Caco-2 (cell line): ENCODE results near the gene CMBL. TPM values are rescaled to one million over a fixed set of nuclear protein-coding genes. Genes with fewer than 3 reads are reported as not detected.

Experiments used
- BruUV-seq: library from RNA; stranded (reverse); fragments of 400-500 nt; replicated peaks from 2 replicates; lab custom pipeline; 2021; lab: Mats Ljungman, UMichigan
- CTCF ChIA-PET: fragments of 300-600 bp; sonication (Branson Sonifier 250); formaldehyde crosslinking; loops from one replicate; lab custom pipeline; 2022; ENCODE audit warnings: antibody characterized with exemption; lab: Charles Lee
- POLR2A ChIA-PET: fragments of 300-600 bp; sonication (Branson Sonifier 250); formaldehyde crosslinking; loops from one replicate; lab custom pipeline; 2022; ENCODE audit warnings: antibody characterized with exemption; lab: Charles Lee
- DNase-seq, 2 experiments: peaks; one replicate each; pipeline versions ENCODE4 v3.0.0 to v3.0.0-alpha.2; 2020 to 2022
- H3K27me3 ChIP-seq: replicated peaks from 2 replicates; pipeline ENCODE4 v1.6.0; 2011; ENCODE audit warnings: low read length; ENCODE audit not compliant: control insufficient read depth, insufficient read depth
- H3K36me3 ChIP-seq: 2 replicates; pipeline ENCODE4 v1.5.1; 2011; ENCODE audit warnings: low read length; ENCODE audit not compliant: control insufficient read depth, insufficient read depth
- H3K4me1 ChIP-seq: fragments of 250-450 bp; sonication (Bioruptor Pico); 2 replicates; pipeline ENCODE4 v1.5.1; 2020; ENCODE audit warnings: mild to moderate bottlenecking
- H3K4me3 ChIP-seq: 2 replicates; pipeline ENCODE4 v1.5.1; 2011; ENCODE audit warnings: low read depth, mild to moderate bottlenecking, control low read depth, low read length
- H3K9me3 ChIP-seq: fragments of 250-450 bp; sonication (Bioruptor Pico); 2 replicates; pipeline ENCODE4 v1.5.1; 2020; ENCODE audit warnings: mild to moderate bottlenecking, moderate library complexity
- H3K27ac Mint-ChIP-seq: one replicate; pipeline ENCODE4 v1.8.0; 2022; ENCODE audit warnings: mixed read lengths; ENCODE audit not compliant: unreplicated experiment
- H3K27me3 Mint-ChIP-seq: one replicate; pipeline ENCODE4 v1.8.0; 2022; ENCODE audit warnings: mixed read lengths; ENCODE audit not compliant: insufficient read depth, unreplicated experiment
- H3K36me3 Mint-ChIP-seq: one replicate; pipeline ENCODE4 v1.8.0; 2022; ENCODE audit warnings: mild to moderate bottlenecking, mixed read lengths; ENCODE audit not compliant: insufficient read depth, unreplicated experiment
- H3K4me1 Mint-ChIP-seq: one replicate; pipeline ENCODE4 v1.8.0; 2022; ENCODE audit warnings: low read depth, mixed read lengths; ENCODE audit not compliant: unreplicated experiment
- H3K4me3 Mint-ChIP-seq: one replicate; pipeline ENCODE4 v1.8.0; 2022; ENCODE audit warnings: mild to moderate bottlenecking, moderate library complexity, mixed read lengths; ENCODE audit not compliant: unreplicated experiment
- H3K9me3 Mint-ChIP-seq: one replicate; pipeline ENCODE4 v1.8.0; 2022; ENCODE audit warnings: mixed read lengths; ENCODE audit not compliant: unreplicated experiment
- intact Hi-C: fragments of 100-400 bp; cut with micrococcal nuclease; formaldehyde crosslinking; loops from one replicate; pipeline ENCODE4 v1.10.0; 2022; ENCODE audit not compliant: unreplicated experiment
- total RNA-seq: library from RNA; stranded (reverse); gene quantifications from 2 replicates; pipeline ENCODE4 v1.2.3, GENCODE V29; 2022
- TF ChIP-seq, protein P1 (sequence below), 2 experiments: fragments of 200-600 bp in 1 of 2; IDR thresholded peaks; 1 replicate in 1 of 2; 2 replicates in 1 of 2; pipeline versions ENCODE4 v1.5.1 to v1.8.0; 2011 to 2022; ENCODE audit warnings: antibody characterized with exemption in 1 of 2, control low read depth in 1 of 2, inconsistent platforms in 1 of 2, low read depth in 1 of 2, low read length in 1 of 2, mild to moderate bottlenecking in 1 of 2, moderate library complexity in 1 of 2; ENCODE audit not compliant: insufficient read depth in 1 of 2, severe bottlenecking in 1 of 2, unreplicated experiment in 1 of 2

The CMBL gene
- total RNA-seq, 1 experiment from 2014 or later = 18.4 TPM

DNA sequence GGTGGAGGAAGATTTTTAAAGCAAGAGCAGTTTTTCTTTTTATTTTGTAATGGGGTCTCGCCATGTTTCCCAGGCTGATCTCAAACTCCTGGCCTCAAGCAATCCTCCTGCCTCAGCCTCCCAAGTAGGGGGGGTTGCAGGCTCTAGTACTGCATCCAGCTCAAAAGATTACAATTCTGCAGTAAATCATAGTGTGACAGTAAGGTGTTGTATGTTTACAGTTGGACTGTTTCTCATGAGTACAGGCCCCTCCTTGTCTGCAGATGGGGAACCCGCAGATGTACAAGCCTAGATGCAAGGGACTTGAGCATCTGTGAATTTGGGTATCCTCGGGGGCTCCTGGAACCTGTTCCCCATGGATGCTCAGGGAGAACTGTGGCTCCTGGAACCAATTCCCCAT lies 54.3 kb downstream of the CMBL start:
- peaks cover 23% of the 10 kb centered on the region for H3K4me1 ChIP-seq
- H3K9me3 ChIP-seq = no peaks in the 10 kb centered on the region
- Mint-ChIP-seq H3K4me3 (no peak overlapping the region), H3K27me3 (no peaks in the 10 kb centered on the region), H3K4me1 (peaks cover 25% of the 10 kb centered on the region), H3K36me3 (peaks cover 90% of the 10 kb centered on the region), H3K27ac (no peak overlapping the region), H3K9me3 (no peaks in the 10 kb centered on the region)
- BruUV-seq = no TSS peak
- no peak for DNase-seq
- no peak overlapping the region for H3K4me3 ChIP-seq
- POLR2A ChIA-PET = interaction anchor here (0.6 kb wide), 1 partner anchor 781 kb away, joined by 4 read pairs; no protein-coding TSS in a partner anchor
- CTCF ChIA-PET = no interaction called here
- peaks cover 7% of the 10 kb centered on the region for H3K36me3 ChIP-seq
- no peaks in the 10 kb centered on the region for H3K27me3 ChIP-seq
- intact Hi-C loops = no loop called here
- TF ChIP-seq, protein P1, sequence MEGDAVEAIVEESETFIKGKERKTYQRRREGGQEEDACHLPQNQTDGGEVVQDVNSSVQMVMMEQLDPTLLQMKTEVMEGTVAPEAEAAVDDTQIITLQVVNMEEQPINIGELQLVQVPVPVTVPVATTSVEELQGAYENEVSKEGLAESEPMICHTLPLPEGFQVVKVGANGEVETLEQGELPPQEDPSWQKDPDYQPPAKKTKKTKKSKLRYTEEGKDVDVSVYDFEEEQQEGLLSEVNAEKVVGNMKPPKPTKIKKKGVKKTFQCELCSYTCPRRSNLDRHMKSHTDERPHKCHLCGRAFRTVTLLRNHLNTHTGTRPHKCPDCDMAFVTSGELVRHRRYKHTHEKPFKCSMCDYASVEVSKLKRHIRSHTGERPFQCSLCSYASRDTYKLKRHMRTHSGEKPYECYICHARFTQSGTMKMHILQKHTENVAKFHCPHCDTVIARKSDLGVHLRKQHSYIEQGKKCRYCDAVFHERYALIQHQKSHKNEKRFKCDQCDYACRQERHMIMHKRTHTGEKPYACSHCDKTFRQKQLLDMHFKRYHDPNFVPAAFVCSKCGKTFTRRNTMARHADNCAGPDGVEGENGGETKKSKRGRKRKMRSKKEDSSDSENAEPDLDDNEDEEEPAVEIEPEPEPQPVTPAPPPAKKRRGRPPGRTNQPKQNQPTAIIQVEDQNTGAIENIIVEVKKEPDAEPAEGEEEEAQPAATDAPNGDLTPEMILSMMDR (IDR thresholded peaks at IDR 0.05; ENCODE audit: insufficient read depth in 1 of 2, low read depth in 1 of 2, low read length in 1 of 2, severe bottlenecking in 1 of 2, unreplicated experiment in 1 of 2) = no peak

DNA sequence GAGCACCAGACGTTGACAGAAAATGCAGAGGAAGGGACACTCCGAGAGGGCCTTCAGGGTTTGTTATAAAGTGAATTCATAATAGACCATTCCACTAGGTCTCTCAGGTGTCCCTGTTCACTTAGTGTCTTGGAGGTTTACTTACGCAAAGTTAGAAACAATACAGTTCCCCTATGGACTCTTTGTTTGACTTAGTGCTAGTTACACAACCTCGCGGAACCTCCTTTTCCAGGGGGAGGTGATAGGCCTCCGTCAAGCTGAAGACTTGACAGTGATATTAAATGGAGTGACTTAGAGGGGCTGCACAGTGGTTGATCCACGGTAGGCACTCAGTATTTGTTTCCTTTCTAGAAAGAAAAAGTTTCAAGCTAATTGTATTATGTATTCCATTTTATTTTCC lies 56.3 kb downstream of the CMBL start:
- H3K4me1 Mint-ChIP-seq = peaks cover 19% of the 10 kb centered on the region
- no peak for DNase-seq
- TF ChIP-seq, protein P1 (IDR thresholded peaks at IDR 0.05; ENCODE audit: insufficient read depth in 1 of 2, low read depth in 1 of 2, low read length in 1 of 2, severe bottlenecking in 1 of 2, unreplicated experiment in 1 of 2) = no peak
- H3K9me3 Mint-ChIP-seq = no peaks in the 10 kb centered on the region
- Histone ChIP-seq H3K4me3 (peak overlapping the region; percentile 91), H3K4me1 (peaks cover 11% of the 10 kb centered on the region; the same call in 1 of the 2 replicates), H3K36me3 (peaks cover 6% of the 10 kb centered on the region), H3K9me3 (no peaks in the 10 kb centered on the region), H3K27me3 (no peaks in the 10 kb centered on the region)
- CTCF ChIA-PET = no interaction called here
- H3K4me3 Mint-ChIP-seq = peak overlapping the region; percentile 95
- H3K36me3 Mint-ChIP-seq = peaks cover 70% of the 10 kb centered on the region
- intact Hi-C loops = loop anchor here (2.0 kb wide), 1 partner anchor 103 kb away; no protein-coding TSS in a partner anchor
- POLR2A ChIA-PET = no interaction called here
- no peaks in the 10 kb centered on the region for H3K27me3 Mint-ChIP-seq
- BruUV-seq = no TSS peak
- peak overlapping the region; percentile 89 for H3K27ac Mint-ChIP-seq

DNA sequence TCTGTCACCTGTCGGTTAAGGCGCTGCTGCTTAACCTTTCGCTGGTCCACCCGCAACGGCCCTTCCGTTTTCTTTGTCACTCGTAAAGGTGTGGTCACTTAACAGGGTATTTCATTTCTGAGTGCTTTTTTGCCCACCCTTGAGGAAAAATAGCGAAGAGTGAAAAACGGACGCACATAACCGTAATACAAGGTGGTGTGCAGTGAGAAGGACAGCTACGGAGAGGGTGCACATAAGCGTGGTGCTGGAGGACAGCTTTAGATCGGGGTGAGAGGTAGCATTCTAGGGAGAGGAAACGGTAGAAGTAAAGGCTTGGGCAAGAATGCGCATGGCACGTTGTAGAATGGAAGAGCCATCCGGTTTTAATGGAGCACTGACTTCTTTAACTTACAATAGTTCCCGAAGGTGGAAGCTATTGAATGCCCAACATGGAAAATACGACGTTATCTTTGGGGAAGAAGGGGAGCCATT lies 56.9 kb downstream of the CMBL start:
- peak overlapping the region; percentile 91 for H3K4me3 ChIP-seq
- H3K9me3 ChIP-seq = no peaks in the 10 kb centered on the region
- H3K4me1 ChIP-seq = peaks cover 11% of the 10 kb centered on the region; the same call in 1 of the 2 replicates
- Mint-ChIP-seq H3K4me3 (peak overlapping the region; percentile 95), H3K27me3 (no peaks in the 10 kb centered on the region), H3K4me1 (peaks cover 19% of the 10 kb centered on the region), H3K36me3 (peaks cover 64% of the 10 kb centered on the region), H3K9me3 (no peaks in the 10 kb centered on the region), H3K27ac (peak overlapping the region; percentile 89)
- peaks cover 3% of the 10 kb centered on the region for H3K36me3 ChIP-seq
- CTCF ChIA-PET = no interaction called here
- DNase-seq = no peak
- intact Hi-C loops = loop anchor here (2.0 kb wide), 1 partner anchor 104 kb away; no protein-coding TSS in a partner anchor
- POLR2A ChIA-PET = interaction anchor here (0.6 kb wide), 2 partner anchors 102 to 1017 kb away, joined by 3 to 7 read pairs; partner anchors contain the start of gene MARCHF6
- no peaks in the 10 kb centered on the region for H3K27me3 ChIP-seq
- BruUV-seq = no TSS peak
- TF ChIP-seq, protein P1 (IDR thresholded peaks at IDR 0.05; ENCODE audit: insufficient read depth in 1 of 2, low read depth in 1 of 2, low read length in 1 of 2, severe bottlenecking in 1 of 2, unreplicated experiment in 1 of 2) = no peak
